ENCODE data around the gene PCDHGA4.
"Not testable (repeated sequence)": the region's sequence is repeated elsewhere in the genome, so short reads cannot be mapped to it uniquely, and the experiment has no call there.

DNA sequence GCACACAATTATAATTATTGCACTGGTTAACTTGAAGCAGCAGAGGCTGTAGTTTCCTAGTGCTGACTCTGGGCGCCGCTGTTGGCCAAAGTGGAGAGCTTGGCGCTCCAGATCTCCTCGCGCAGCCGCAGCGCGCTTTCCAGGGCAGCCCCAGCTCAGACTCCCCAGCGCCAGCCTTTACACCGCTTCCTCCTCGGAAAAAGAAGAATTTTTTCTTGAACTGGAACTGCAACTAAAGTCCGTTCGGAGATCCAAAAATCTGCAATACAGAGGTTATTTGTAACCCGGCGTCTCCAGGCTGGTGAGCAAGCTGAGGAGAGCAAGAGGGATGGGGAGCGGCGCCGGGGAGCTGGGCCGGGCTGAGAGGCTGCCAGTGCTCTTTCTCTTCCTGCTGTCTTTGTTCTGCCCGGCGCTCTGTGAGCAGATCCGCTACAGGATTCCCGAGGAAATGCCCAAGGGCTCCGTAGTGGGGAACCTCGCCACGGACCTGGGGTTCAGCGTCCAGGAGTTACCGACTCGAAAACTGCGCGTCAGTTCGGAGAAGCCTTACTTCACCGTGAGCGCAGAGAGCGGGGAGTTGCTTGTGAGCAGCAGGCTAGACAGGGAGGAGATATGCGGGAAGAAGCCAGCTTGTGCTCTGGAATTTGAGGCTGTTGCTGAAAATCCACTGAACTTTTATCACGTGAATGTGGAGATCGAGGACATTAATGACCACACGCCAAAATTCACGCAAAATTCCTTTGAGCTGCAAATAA, 32.9 kb downstream of the PCDHGA4 start, which contains the start of gene PCDHGB4:
- TF ChIP-seq, protein P1, sequence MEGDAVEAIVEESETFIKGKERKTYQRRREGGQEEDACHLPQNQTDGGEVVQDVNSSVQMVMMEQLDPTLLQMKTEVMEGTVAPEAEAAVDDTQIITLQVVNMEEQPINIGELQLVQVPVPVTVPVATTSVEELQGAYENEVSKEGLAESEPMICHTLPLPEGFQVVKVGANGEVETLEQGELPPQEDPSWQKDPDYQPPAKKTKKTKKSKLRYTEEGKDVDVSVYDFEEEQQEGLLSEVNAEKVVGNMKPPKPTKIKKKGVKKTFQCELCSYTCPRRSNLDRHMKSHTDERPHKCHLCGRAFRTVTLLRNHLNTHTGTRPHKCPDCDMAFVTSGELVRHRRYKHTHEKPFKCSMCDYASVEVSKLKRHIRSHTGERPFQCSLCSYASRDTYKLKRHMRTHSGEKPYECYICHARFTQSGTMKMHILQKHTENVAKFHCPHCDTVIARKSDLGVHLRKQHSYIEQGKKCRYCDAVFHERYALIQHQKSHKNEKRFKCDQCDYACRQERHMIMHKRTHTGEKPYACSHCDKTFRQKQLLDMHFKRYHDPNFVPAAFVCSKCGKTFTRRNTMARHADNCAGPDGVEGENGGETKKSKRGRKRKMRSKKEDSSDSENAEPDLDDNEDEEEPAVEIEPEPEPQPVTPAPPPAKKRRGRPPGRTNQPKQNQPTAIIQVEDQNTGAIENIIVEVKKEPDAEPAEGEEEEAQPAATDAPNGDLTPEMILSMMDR (IDR thresholded peaks at IDR 0.05): peak in 3 of 6 experiments; percentile 4 to 17 (median 14)
- TF ChIP-seq POLR2A (IDR thresholded peaks at IDR 0.05): not testable (repeated sequence)

Measured in Peyer's patch (tissue), 4 donors.